Epidermal melanocyte (primary cell): ENCODE data around the gene MYH11.
"Not testable (repeated sequence)": the region's sequence is repeated elsewhere in the genome, so short reads cannot be mapped to it uniquely, and the experiment has no call there.

Source experiments
- DNase-seq: peaks from one replicate; pipeline ENCODE4 v3.0.0; 2011; ENCODE audit warnings: low spot score; ENCODE audit not compliant: insufficient read length

Gene MYH11

GRCh38 chr16:15757077-15757386 lies 99.8 kb downstream of the MYH11 start:
- no peak for DNase-seq

DNA sequence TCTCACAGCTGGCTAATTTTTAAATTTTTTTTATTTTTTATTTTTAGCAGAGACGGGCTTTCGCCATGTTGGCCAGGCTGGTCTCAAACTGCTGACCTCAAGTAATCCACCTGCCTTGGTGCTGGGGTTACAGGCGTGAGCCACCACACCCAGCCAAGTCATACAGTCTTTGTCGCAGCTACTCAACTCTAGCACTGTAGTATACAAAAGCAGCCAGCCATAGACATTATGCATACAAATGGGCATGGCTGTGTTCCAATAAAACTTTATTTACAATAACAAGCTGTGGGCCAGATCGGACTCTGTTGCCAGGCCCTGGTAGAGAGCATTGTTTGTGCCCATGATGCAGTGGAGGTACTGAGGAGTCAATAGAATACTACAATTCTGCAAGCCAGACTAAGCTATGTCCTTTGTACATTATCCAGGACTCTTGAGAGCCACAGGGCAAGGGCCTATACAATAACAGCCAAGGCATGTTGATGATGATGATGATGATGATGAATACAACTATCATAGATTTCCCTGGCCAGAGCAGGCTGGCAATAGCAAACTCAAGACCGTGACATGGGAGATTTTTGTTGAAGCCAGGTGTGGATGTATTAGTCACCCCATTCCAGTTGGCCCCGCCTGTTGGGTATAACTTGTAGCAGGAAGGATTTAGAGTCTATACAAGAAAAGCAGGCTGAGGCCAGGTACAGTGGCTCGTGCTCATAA lies 101.8 kb downstream of the MYH11 start:
- DNase-seq, result no peak

GRCh38 chr16:15752717-15753488 lies 103.9 kb downstream of the MYH11 start:
- no peak for DNase-seq

- no peak for DNase-seq
Measured at GRCh38 chr16:15751940-15752339, 104.9 kb downstream of the MYH11 start.

DNA sequence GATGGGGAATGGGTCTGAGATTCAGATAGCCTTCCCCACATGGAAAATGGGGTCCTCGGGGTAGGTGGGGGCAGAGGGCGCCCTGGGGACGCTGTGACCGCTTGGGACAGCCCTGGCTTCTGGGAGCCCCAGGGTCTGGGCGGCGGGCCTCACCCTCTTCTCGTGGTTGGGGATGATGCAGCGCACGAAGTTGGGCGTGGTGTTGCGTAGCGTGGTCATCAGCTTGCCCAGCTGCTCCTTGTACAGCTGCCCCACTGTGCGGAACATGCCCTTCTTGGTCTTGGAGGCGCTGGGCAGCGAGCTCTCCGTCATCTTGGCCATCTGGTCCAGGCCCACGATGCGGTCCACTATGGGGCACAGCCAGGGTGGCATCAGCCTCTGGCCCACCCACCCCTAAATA lies 106.8 kb downstream of the MYH11 start:
- no peak for DNase-seq

- DNase-seq, result no peak
Measured at GRCh38 chr16:15749371-15749770, 107.5 kb downstream of the MYH11 start.

- DNase-seq, result no peak
Measured at GRCh38 chr16:15748654-15749053, 108.2 kb downstream of the MYH11 start.

- DNase-seq, result no peak
Measured at GRCh38 chr16:15747937-15748336, 108.9 kb downstream of the MYH11 start.

- no peak for DNase-seq
Measured at GRCh38 chr16:15746332-15746731, 110.5 kb downstream of the MYH11 start.

GRCh38 chr16:15743657-15744056 lies 113.2 kb downstream of the MYH11 start:
- no peak for DNase-seq

GRCh38 chr16:15742716-15743115 lies 114.1 kb downstream of the MYH11 start:
- no peak for DNase-seq

DNA sequence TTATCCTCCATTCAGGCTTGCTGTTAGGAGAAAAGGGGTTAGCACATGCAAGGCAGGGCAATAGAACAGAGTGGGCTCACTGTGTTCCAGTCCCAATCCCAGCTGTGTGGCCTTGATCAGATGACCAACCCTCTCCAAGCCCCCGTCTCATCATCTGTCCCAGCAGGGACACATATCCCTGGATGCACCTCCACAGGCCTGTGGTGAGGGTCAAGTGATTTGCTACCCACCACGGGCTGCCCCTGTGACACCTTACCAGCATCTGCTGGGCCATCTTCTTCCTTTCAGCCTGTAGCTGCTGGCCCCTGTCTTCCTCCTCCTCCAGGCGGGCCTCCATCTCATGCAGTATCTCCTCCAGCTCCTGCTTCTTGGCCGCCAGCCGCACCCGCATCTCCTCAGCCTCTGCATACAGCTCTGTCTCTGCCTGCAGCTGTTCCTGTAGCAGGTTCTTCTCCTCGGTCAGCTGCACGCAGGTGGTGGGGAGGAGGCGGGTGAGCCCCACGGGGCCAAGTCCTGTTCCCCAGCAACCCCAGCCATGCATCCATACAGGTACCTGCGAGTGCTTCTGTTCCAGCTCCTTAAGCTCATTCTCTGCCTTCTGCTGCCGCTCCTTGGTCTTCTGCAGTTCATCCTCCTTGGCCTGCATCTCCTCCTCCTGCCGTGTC lies 115.5 kb downstream of the MYH11 start:
- DNase-seq, result no peak

- DNase-seq, result no peak
Measured at GRCh38 chr16:15739950-15740349, 116.9 kb downstream of the MYH11 start.

GRCh38 chr16:15739464-15739863 lies 117.4 kb downstream of the MYH11 start:
- no peak for DNase-seq

GRCh38 chr16:15737140-15737644 lies 119.6 kb downstream of the MYH11 start:
- no peak for DNase-seq

DNA sequence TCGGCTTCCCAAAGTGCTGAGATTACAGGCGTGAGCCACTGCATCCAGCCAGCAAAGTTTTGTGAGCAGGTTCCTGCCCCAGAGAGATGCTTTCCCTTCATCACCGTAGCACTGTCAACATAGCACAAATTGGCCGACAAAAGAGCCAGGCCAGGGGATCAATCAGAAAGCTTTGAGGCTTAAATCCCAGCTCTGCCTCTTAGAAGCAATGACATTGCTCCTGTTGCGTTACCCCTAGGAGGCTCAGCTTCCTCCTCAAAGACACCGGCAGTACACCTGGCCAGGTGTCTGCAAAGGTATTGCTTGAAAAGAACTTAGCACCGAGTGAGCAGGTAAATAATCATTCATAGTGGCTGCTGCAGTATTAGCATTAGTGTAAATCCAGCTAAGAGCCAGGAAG lies 120.3 kb downstream of the MYH11 start:
- DNase-seq, result no peak

- DNase-seq, result no peak
Measured at GRCh38 chr16:15735610-15736009, 121.2 kb downstream of the MYH11 start.

GRCh38 chr16:15732416-15732815 lies 124.4 kb downstream of the MYH11 start:
- DNase-seq, result no peak

DNA sequence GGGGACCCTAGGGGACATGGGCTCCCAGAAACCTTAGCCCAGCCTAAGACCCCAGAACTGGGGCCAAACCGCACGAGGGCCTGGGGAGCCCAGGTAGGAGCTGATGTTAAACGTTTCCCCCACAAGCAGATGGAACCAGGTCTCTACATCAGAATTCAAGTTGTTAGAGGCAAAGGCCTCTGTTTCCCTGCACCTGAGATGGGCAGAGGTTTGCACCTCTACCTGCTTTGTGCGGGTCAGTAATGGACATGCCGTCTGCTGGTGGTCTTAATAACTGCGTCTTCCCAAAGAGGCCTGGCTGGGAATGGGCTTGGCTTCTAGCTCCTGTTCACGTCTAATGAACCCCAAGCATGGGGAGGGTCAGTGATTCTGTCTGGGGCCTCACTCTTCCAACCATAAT lies 127.7 kb downstream of the MYH11 start:
- no peak for DNase-seq

DNA sequence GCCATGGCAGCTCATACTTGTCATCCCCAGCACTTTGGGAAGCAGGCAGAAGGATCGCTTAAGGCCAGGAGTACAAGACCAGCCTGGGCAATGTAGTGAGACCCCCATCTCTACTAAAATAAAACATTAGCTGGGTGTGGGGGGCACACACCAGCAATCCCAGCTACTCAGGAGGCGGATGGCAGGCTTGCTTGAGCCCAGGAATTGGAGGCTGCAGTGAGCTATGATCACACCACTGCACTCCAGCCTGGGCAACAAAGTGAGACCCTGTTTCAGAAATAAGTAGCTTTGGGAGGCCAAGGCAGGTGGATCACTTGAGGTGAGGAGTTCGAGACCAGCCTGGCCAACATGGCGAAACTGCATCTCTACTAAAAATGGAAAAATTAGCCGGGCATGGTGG lies 129.1 kb downstream of the MYH11 start:
- not testable (repeated sequence) for DNase-seq

GRCh38 chr16:15726715-15727114 lies 130.1 kb downstream of the MYH11 start:
- no peak for DNase-seq

GRCh38 chr16:15725641-15726240 lies 131.1 kb downstream of the MYH11 start:
- no peak for DNase-seq
